ENCODE results near the gene RAC2.

DNA sequence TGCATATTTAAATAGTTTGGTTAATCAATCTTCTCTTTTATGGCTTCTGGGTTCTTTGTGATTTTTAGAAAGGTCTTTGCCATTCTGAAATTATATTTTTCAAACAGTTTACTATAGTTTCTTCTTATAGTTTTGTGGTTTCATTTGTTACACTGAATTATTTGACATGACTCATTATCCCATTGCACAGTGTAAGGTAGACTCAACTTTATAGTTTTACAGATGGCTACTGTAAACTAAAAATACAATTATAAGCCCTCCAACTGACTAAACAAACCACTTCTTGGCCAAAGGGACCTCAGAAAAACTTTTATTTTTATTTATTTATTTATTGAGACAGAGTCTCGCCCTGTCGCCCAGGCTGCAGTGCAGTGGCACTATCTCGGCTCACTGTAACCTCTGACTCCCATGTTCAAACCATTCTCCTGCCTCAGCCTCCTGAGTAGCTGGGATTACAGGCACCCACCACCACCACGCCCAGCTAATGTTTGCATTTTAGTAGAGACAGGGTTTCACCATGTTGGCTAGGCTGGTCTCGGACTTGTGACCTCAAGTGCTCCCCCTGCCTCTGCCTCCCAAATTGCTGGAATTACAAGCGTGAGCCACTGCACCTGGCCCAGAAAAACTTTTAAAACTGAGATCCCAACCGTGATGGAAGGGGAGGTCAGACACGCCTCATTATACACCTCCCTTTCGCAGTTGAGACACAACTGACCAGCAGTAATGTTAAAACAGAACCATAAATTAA is 14.1 kb upstream of the RAC2 start:
- TF ChIP-seq, protein P1, sequence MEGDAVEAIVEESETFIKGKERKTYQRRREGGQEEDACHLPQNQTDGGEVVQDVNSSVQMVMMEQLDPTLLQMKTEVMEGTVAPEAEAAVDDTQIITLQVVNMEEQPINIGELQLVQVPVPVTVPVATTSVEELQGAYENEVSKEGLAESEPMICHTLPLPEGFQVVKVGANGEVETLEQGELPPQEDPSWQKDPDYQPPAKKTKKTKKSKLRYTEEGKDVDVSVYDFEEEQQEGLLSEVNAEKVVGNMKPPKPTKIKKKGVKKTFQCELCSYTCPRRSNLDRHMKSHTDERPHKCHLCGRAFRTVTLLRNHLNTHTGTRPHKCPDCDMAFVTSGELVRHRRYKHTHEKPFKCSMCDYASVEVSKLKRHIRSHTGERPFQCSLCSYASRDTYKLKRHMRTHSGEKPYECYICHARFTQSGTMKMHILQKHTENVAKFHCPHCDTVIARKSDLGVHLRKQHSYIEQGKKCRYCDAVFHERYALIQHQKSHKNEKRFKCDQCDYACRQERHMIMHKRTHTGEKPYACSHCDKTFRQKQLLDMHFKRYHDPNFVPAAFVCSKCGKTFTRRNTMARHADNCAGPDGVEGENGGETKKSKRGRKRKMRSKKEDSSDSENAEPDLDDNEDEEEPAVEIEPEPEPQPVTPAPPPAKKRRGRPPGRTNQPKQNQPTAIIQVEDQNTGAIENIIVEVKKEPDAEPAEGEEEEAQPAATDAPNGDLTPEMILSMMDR (IDR thresholded peaks at IDR 0.05 in 4 of 5, conservative IDR thresholded peaks at IDR 0.05 in 1 of 5): no peak
- TF ChIP-seq POLR2A (IDR thresholded peaks at IDR 0.05): no peak

All from gastrocnemius medialis (tissue), 4 donors.